GM18526 (cell line): ENCODE data around the gene BABAM2.

Experiments used
- POLR2A ChIP-seq: IDR thresholded peaks from 3 replicates; pipeline ENCODE4 v1.6.1; 2011; ENCODE audit not compliant: insufficient read length; ENCODE audit errors: extremely low read depth

The BABAM2 gene

GRCh38 chr2:28217042-28217740 is 326.7 kb downstream of the BABAM2 start:
- TF ChIP-seq POLR2A: no peak

DNA sequence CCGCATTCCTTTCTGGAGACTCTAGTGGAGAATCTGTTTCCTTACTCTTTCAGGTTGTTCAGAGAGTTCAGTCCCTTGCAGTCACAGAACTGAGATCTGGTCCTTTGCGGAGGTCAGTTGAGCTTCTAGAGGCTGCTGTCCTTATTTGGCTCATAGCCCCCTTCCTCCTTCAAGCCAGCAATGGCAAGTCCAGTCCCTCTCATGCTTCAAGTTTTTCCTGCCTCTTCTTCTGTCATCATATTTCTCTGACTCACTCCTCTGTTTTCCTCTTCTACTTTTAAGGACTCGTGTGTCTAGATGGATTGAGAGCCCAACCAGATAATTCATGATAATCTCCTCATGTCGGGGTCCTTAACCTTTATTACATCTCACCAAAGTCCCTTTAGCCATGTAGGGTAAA is 328.6 kb downstream of the BABAM2 start:
- no peak for TF ChIP-seq POLR2A

DNA sequence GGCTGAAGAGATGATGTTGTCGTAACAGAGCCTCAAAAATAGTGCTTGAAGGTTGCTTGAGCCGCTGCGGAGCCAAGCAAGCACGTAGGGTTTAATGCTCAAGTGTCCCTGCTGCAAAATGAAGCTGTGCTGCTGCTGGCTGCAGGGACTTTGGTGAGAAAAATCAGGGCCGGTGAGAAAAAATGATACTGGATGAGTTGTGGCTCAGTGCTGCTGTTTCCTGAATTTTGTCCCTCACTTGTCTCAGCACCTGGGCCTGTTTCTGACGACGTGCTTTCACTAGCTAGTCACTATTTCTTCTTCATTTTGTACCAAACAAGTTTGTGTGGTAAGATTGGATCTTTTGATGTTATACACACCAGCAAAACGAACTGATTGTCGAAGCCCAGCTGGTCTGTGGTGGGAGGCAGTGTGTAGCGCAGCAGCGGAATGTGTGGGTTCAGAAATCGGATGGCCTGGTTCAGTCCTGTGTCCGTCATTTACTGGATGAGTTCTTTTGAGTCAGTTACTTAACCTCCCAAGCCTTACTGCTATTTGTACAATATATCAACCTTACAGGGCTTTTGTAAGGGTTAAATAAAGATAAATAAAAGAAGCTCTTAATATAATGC is 329.3 kb downstream of the BABAM2 start:
- TF ChIP-seq POLR2A: no peak

DNA sequence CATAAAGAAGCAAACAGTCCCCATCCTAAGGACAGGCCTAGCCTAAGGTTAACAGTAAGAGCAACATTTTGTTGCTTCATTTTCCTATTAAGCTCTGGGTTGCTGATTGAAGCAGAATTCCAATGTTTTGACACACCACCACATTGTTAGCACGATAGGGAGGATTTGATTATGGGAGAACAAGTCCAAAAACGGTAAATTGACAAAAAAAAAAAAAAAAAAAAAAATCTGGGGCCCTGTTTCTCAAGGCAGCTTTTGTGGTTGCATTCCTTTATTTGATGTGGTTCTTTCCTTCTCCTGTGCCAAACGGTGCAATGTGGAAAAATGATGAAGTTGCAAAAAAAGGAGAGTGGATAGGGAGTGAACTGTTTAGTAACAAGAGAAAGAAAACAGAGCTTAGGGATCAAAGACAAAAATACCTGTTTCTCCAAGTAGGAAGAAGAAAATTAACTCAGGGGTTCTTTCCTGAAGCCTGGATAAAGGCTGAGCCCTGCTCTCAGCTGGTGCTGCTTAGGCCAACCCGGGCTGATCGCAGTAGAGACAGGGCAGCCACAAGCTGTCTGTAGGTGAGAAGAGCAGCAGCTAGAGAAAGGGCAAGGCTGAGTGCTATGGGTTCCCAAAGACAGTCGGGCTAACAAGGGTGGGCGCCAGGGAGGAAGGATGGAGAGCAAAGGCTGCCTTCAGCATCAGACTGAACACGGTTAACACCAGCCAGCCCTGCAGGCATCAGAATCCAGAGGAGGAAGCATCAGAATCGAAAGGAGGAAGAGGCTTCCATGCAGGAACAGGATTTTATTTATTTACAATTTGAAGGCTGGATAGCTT is 334.3 kb downstream of the BABAM2 start:
- no peak for TF ChIP-seq POLR2A

- no peak for TF ChIP-seq POLR2A
Observed at GRCh38 chr2:28225473-28226080, 335.0 kb downstream of the BABAM2 start.

DNA sequence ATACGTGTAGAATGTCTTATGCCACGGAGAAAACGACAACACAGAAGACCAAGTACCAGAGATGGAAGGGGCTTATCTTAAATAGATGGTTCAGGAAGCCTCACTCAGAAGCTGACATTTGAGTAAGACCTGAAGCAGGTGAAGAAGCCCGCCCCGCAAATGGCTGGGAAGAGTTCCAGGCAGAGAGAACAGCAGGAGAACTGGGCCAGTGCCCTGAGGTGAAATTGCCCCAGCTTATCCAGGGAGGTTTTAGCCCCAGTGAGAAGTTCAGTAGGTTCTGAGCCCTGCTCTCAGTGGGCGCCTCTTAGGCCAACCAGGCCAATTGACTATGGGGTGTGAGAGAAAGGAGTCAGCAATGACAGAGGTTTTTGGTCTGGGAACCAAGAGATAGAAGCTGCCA is 336.0 kb downstream of the BABAM2 start:
- TF ChIP-seq POLR2A: no peak

- no peak for TF ChIP-seq POLR2A
Observed at GRCh38 chr2:28227498-28227897, 337.0 kb downstream of the BABAM2 start.

DNA sequence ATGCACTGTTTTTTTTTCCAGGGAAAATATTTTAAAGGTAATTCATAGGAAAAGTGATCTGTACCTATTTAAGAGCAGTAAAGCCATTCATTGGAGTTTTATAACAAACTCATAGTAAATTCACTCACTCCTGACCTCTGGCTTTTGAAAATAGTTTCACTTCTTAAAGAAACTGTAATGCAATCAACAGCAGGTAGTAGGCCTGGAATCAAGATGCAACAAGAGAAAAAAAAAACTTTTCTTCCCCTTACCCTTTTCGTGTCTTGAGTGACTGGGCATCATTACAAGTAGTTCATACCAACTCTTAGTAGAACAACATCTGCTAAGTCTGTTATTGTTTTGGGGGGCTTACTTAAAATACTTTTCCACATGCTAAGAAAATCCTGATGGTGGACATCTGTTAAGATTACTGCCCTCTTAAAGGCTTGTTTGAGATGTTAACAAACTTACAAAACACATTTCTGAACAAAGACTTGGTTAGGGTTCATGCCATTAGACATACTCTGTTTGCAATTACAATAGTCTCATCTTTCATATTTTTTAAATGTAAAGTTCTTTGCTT is 338.0 kb downstream of the BABAM2 start:
- no peak for TF ChIP-seq POLR2A

DNA sequence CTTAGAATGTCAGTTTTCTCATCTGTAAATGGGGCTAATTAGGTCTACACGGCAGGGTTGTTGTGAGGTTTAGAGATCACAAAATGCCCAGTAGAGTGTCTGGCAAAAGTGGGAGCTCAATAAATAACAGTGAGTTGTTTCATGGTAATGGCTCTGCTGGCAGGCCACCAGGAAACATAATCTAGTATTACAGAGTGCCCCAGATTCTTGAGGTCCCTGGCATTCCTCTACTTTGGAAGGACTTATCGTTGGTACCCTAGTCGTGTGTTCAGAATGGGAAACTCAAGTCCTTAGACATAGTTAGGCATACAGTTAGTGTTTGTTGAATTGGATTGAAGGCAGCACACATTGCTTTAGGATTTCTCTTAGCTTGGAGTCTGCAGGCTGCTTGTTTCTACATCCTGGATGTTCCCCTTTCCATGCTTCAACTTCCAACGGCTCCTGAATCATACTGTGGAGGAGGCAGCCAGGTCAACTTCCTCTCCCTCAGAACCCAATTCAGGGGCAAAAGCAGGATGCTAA is 340.6 kb downstream of the BABAM2 start:
- TF ChIP-seq POLR2A: no peak

DNA sequence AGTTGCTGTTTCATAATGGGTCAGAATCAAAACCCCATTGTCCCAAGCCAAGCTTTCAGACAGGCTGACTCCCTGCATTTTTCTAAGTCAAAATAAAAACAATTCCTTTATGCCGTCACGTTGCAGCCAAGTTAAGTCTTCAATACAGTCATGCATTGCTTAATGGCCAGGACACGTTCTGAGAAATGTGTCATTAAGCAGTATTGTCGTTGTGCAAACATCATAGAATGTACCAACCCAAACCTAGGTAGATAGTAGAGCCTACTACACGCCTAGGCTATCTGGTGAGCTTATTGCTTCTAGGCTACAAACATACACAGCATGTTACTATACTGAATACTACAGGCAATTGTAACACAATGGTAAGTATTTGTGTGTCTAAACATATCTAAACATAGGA is 341.8 kb downstream of the BABAM2 start:
- no peak for TF ChIP-seq POLR2A

DNA sequence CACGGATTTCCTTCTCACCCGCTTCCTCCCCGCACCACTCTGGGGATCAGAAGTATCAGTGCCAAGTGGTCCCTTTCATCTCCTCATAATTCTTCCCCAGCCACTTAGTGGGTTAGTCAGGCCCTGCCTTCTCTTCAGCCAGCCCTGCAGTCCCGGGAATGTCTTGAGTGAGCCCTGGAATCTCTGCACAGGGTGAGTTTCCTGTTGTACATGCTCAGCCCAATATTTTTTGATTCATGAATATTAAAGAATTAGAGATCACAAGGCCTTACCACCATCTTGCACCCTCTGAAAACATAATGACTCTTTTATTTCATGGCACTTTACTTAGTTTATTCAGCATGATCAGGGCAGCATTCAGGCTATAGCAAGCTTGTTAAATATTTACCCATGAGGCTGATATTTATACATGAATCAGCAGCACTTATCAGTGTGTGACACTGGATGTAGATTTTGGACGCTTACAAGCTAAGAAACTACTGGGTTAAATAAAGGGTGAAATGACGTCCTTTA is 342.7 kb downstream of the BABAM2 start:
- TF ChIP-seq POLR2A: no peak

DNA sequence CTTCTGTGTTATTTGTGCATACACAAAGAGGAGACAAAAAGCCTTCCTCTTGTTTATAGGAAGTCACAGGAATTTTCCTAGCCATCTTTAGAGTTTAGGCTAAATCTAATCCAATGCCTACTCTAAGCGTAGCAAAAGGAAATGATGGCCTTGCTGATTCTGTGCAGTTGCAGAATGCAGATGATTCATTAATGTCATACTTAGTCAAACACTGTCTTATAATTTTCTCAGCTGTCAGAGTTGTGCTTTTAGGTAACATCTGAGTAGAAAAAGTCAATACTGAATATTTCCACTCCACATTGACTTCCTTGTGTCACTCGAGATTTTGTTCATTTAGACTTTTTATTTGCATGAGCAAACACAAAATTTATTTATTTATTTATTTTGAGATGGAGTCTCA is 344.3 kb downstream of the BABAM2 start:
- TF ChIP-seq POLR2A: no peak

- TF ChIP-seq POLR2A: no peak
Observed at GRCh38 chr2:28239207-28239606, 348.7 kb downstream of the BABAM2 start.

DNA sequence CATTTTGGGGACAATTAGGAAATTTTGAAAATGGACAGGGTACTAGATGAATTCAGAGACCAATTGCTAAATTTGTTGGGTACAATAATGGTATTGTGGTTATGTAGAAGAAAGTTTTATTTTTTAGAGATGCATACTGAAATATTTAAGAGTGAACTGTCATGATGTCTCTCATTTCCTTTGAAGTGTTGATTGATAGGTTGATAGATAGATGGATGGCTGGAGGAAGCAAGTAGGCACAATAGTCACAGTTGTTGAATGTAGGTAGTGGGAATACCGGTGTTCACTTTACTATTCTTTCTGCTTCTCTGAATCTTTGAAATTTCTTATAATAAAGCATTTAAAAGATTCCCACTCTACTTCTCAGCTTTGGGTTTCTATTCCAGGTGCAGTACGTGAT is 350.4 kb downstream of the BABAM2 start:
- TF ChIP-seq POLR2A: no peak

DNA sequence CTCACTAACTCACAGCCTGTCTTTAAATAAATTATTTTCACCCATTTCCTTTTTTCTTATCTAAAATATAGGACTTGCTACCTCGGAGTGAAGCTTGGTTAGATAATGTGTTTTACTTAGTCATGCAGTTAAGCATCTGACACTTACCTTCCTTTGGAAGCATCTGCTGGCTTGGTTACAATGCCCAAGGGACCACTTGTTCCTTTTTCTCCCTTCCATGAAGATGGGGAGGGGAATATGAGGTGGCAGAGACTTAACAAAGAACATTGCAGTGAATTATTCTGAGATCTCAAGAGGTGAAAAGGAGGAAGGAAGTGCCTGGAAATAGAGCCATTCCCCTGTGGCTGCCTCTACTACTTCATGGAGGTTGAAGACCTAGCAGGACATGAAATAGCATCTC is 356.8 kb downstream of the BABAM2 start:
- no peak for TF ChIP-seq POLR2A
